Astrocyte (in vitro differentiated cells and primary cell): Measurements from ENCODE around the gene TMEM259. TPM values are rescaled to one million over a fixed set of nuclear protein-coding genes. Genes with fewer than 3 reads are reported as not detected.

Experiments used
- DNase-seq: peaks from one replicate; pipeline ENCODE4 v3.0.0-alpha.2; 2010; ENCODE audit warnings: low read depth
- FAIRE-seq: peaks from 2 replicates; lab custom pipeline; 2011; peaks lifted over from hg19 to GRCh38; lab: Jason Lieb, UNC
- H2AFZ ChIP-seq: 2 replicates; pipeline ENCODE4 v1.6.0; 2012; ENCODE audit warnings: low read depth, low read length, inconsistent platforms
- H3K27ac ChIP-seq: 2 replicates; pipeline ENCODE4 v1.5.1; 2011; ENCODE audit warnings: low read depth, low read length, inconsistent platforms
- H3K27me3 ChIP-seq: 2 replicates; pipeline ENCODE4 v1.6.0; 2011; ENCODE audit warnings: low read length, inconsistent platforms; ENCODE audit not compliant: insufficient read depth
- H3K36me3 ChIP-seq: 2 replicates; pipeline ENCODE4 v1.5.1; 2011; ENCODE audit warnings: low read length, inconsistent platforms; ENCODE audit not compliant: insufficient read depth
- H3K4me1 ChIP-seq: 2 replicates; pipeline ENCODE4 v1.5.1; 2011; ENCODE audit warnings: low read length, inconsistent platforms; ENCODE audit not compliant: insufficient read depth
- H3K4me2 ChIP-seq: 2 replicates; pipeline ENCODE4 v1.6.0; 2012; ENCODE audit warnings: low read length, inconsistent platforms
- H3K4me3 ChIP-seq: 2 replicates; pipeline ENCODE4 v1.5.1; 2011; ENCODE audit warnings: low read depth, mild to moderate bottlenecking, low read length, inconsistent platforms; ENCODE audit not compliant: insufficient read depth
- H3K79me2 ChIP-seq: 2 replicates; pipeline ENCODE4 v1.6.0; 2012; ENCODE audit warnings: mild to moderate bottlenecking, low read length, inconsistent platforms; ENCODE audit not compliant: insufficient read depth
- H3K9ac ChIP-seq: 2 replicates; pipeline ENCODE4 v1.6.0; 2012; ENCODE audit warnings: mild to moderate bottlenecking, low read length, inconsistent platforms
- H3K9me3 ChIP-seq: 2 replicates; pipeline ENCODE4 v1.5.1; 2012; ENCODE audit warnings: low read depth, mild to moderate bottlenecking, low read length, inconsistent platforms; ENCODE audit not compliant: insufficient read depth
- H4K20me1 ChIP-seq: 2 replicates; pipeline ENCODE4 v1.6.0; 2012; ENCODE audit warnings: low read length, inconsistent platforms; ENCODE audit not compliant: insufficient read depth
- H3K27ac Mint-ChIP-seq: one replicate; pipeline ENCODE4 v1.8.0; 2021; ENCODE audit warnings: mild to moderate bottlenecking, mixed read lengths; ENCODE audit not compliant: unreplicated experiment
- H3K27me3 Mint-ChIP-seq: one replicate; pipeline ENCODE4 v1.8.0; 2021; ENCODE audit warnings: low read depth, mixed read lengths; ENCODE audit not compliant: unreplicated experiment
- H3K36me3 Mint-ChIP-seq: one replicate; pipeline ENCODE4 v1.8.0; 2021; ENCODE audit warnings: low read depth, mixed read lengths; ENCODE audit not compliant: unreplicated experiment
- H3K4me1 Mint-ChIP-seq: one replicate; pipeline ENCODE4 v1.8.0; 2021; ENCODE audit warnings: low read depth, mixed read lengths; ENCODE audit not compliant: unreplicated experiment
- H3K4me3 Mint-ChIP-seq: one replicate; pipeline ENCODE4 v1.8.0; 2021; ENCODE audit warnings: mild to moderate bottlenecking, moderate library complexity, mixed read lengths; ENCODE audit not compliant: unreplicated experiment
- H3K9me3 Mint-ChIP-seq: one replicate; pipeline ENCODE4 v1.8.0; 2021; ENCODE audit warnings: mild to moderate bottlenecking, mixed read lengths; ENCODE audit not compliant: unreplicated experiment
- EZH2 ChIP-seq: IDR thresholded peaks from 2 replicates; pipeline ENCODE4 v1.6.1; 2012; ENCODE audit warnings: mild to moderate bottlenecking, low read length, inconsistent platforms; ENCODE audit not compliant: insufficient read depth
- total RNA-seq: library from RNA; stranded (reverse); gene quantifications from 2 replicates; pipeline ENCODE4 v1.2.1, GENCODE V29; 2021
- TF ChIP-seq, protein P1 (sequence below): IDR thresholded peaks from 2 replicates; pipeline ENCODE4 v1.5.1; 2011; ENCODE audit warnings: low read depth, mild to moderate bottlenecking, inconsistent platforms, low read length, moderate library complexity; ENCODE audit not compliant: insufficient read depth

TMEM259 gene
- total RNA-seq, 1 donor from 2014 or later: 155 TPM

DNA sequence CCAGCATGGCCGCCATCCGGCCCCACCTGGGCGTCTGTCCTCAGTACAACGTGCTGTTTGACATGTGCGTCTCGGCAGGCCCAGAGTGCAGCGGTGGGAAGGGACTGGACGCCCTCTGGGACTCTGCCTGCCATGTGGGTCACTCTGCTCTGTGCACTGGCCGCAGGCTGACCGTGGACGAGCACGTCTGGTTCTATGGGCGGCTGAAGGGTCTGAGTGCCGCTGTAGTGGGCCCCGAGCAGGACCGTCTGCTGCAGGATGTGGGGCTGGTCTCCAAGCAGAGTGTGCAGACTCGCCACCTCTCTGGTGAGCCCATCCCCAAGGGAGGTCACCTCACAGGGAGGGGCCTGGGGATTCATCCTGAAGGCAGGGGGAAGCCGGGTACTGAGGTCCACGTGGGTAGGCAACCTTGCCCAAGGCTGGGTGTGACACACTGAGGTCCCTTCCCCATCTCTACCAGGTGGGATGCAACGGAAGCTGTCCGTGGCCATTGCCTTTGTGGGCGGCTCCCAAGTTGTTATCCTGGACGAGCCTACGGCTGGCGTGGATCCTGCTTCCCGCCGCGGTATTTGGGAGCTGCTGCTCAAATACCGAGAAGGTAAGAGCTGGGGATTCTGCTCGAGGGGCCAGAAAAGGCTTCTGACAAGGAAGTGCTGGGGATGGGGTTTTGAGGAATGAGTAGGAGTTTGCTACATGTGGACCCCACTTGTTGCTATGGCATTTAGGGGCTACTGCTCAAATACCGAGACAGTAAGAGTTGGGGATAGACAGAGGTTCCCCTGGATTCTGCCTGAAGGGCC is 30.3 kb upstream of the TMEM259 start:
- DNase-seq (no peak), FAIRE-seq (no peak)
- no peaks in the 10 kb centered on the region for H3K9me3 Mint-ChIP-seq
- TF ChIP-seq, protein P1, sequence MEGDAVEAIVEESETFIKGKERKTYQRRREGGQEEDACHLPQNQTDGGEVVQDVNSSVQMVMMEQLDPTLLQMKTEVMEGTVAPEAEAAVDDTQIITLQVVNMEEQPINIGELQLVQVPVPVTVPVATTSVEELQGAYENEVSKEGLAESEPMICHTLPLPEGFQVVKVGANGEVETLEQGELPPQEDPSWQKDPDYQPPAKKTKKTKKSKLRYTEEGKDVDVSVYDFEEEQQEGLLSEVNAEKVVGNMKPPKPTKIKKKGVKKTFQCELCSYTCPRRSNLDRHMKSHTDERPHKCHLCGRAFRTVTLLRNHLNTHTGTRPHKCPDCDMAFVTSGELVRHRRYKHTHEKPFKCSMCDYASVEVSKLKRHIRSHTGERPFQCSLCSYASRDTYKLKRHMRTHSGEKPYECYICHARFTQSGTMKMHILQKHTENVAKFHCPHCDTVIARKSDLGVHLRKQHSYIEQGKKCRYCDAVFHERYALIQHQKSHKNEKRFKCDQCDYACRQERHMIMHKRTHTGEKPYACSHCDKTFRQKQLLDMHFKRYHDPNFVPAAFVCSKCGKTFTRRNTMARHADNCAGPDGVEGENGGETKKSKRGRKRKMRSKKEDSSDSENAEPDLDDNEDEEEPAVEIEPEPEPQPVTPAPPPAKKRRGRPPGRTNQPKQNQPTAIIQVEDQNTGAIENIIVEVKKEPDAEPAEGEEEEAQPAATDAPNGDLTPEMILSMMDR: no peak
- TF ChIP-seq EZH2: no peak
- no peaks in the 10 kb centered on the region for H3K27me3 Mint-ChIP-seq
- Histone ChIP-seq H3K4me1 (no peaks in the 10 kb centered on the region), H4K20me1 (no peaks in the 10 kb centered on the region), H3K27ac (no peak overlapping the region), H3K4me2 (no peak overlapping the region), H3K79me2 (no peaks in the 10 kb centered on the region), H3K9me3 (peaks cover 2% of the 10 kb centered on the region), H3K36me3 (no peaks in the 10 kb centered on the region), H2AFZ (no peak overlapping the region), H3K27me3 (no peaks in the 10 kb centered on the region), H3K9ac (no peak overlapping the region), H3K4me3 (no peak overlapping the region)
- H3K36me3 Mint-ChIP-seq: peaks cover 7% of the 10 kb centered on the region
- no peak overlapping the region for H3K27ac Mint-ChIP-seq
- no peak overlapping the region for H3K4me3 Mint-ChIP-seq
- no peaks in the 10 kb centered on the region for H3K4me1 Mint-ChIP-seq

- Mint-ChIP-seq H3K27ac (no peak overlapping the region), H3K9me3 (no peaks in the 10 kb centered on the region), H3K36me3 (peaks cover 7% of the 10 kb centered on the region), H3K4me3 (no peak overlapping the region), H3K4me1 (no peaks in the 10 kb centered on the region), H3K27me3 (no peaks in the 10 kb centered on the region)
- FAIRE-seq: no peak
- Histone ChIP-seq H3K4me1 (no peaks in the 10 kb centered on the region), H3K9me3 (no peaks in the 10 kb centered on the region), H3K27me3 (no peaks in the 10 kb centered on the region), H3K4me3 (no peak overlapping the region), H2AFZ (no peak overlapping the region), H3K36me3 (no peaks in the 10 kb centered on the region), H4K20me1 (no peaks in the 10 kb centered on the region), H3K27ac (no peak overlapping the region), H3K79me2 (no peaks in the 10 kb centered on the region), H3K4me2 (no peak overlapping the region), H3K9ac (no peak overlapping the region)
- TF ChIP-seq EZH2: no peak
- TF ChIP-seq, protein P1: no peak
- DNase-seq: no peak
These were observed 28.9 kb upstream of the TMEM259 start for GRCh38 chr19:1049800-1050199.

DNA sequence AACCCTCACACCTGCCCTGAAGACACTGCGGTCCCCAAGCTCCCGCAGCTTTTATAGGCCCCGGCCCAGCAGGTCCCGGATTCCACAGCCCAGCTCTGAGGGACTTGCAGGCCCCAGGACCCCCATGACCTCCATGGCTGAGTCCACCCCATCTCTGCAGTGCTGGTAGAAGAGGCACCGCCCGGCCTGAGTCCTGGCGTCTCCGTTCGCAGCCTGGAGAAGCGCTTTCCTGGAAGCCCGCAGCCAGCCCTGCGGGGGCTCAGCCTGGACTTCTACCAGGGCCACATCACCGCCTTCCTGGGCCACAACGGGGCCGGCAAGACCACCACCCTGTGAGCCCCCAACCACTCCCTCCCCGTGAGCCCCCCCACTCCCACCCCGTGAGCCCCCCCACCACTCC is 28.2 kb upstream of the TMEM259 start:
- H3K4me3 ChIP-seq: no peak overlapping the region
- DNase-seq: no peak
- H2AFZ ChIP-seq: no peak overlapping the region
- Mint-ChIP-seq H3K9me3 (no peaks in the 10 kb centered on the region), H3K27me3 (no peaks in the 10 kb centered on the region), H3K4me1 (no peaks in the 10 kb centered on the region), H3K27ac (no peak overlapping the region), H3K4me3 (no peak overlapping the region), H3K36me3 (peaks cover 7% of the 10 kb centered on the region)
- no peak overlapping the region for H3K9ac ChIP-seq
- H3K9me3 ChIP-seq: no peaks in the 10 kb centered on the region
- no peak overlapping the region for H3K4me2 ChIP-seq
- no peaks in the 10 kb centered on the region for H3K27me3 ChIP-seq
- H3K79me2 ChIP-seq: no peaks in the 10 kb centered on the region
- no peak for FAIRE-seq
- H4K20me1 ChIP-seq: no peaks in the 10 kb centered on the region
- TF ChIP-seq, protein P1: no peak
- no peak overlapping the region for H3K27ac ChIP-seq
- H3K36me3 ChIP-seq: no peaks in the 10 kb centered on the region
- no peaks in the 10 kb centered on the region for H3K4me1 ChIP-seq
